Activated gamma-delta T cell (primary cell): ENCODE measurements around the gene FOXP1.

Source experiments
- DNase-seq: peaks from one replicate; lab custom pipeline; 2025; lab: John Stamatoyannopoulos, UW

Gene FOXP1

GRCh38 chr3:71057526-71057894 lies 526.0 kb downstream of the FOXP1 start:
- no peak for DNase-seq

GRCh38 chr3:71056327-71056726 lies 527.2 kb downstream of the FOXP1 start:
- no peak for DNase-seq

- no peak for DNase-seq
Observed at GRCh38 chr3:71055257-71056001, 528.1 kb downstream of the FOXP1 start.

- DNase-seq, result no peak
Observed at GRCh38 chr3:71054312-71054711, 529.2 kb downstream of the FOXP1 start.

- no peak for DNase-seq
Observed at GRCh38 chr3:71053495-71053894, 530.0 kb downstream of the FOXP1 start.

GRCh38 chr3:71052716-71053115 lies 530.8 kb downstream of the FOXP1 start:
- no peak for DNase-seq

GRCh38 chr3:71051893-71052687 lies 531.4 kb downstream of the FOXP1 start:
- DNase-seq, result no peak

- no peak for DNase-seq
Observed at GRCh38 chr3:71051259-71051595, 532.3 kb downstream of the FOXP1 start.

- DNase-seq, result no peak
Observed at GRCh38 chr3:71050538-71051258, 532.8 kb downstream of the FOXP1 start.

GRCh38 chr3:71050166-71050537 lies 533.4 kb downstream of the FOXP1 start:
- no peak for DNase-seq

- no peak for DNase-seq
Observed at GRCh38 chr3:71048948-71049347, 534.6 kb downstream of the FOXP1 start.

GRCh38 chr3:71047616-71048531 lies 535.7 kb downstream of the FOXP1 start:
- DNase-seq, result no peak

GRCh38 chr3:71046791-71047190 lies 536.7 kb downstream of the FOXP1 start:
- no peak for DNase-seq

- no peak for DNase-seq
Observed at GRCh38 chr3:71045917-71046282, 537.6 kb downstream of the FOXP1 start.

GRCh38 chr3:71045212-71045916 lies 538.2 kb downstream of the FOXP1 start:
- DNase-seq, result no peak

- DNase-seq, result no peak
Observed at GRCh38 chr3:71042759-71043158, 540.8 kb downstream of the FOXP1 start.

- DNase-seq, result no peak
Observed at GRCh38 chr3:71041371-71041770, 542.2 kb downstream of the FOXP1 start.

- no peak for DNase-seq
Observed at GRCh38 chr3:71039332-71039731, 544.2 kb downstream of the FOXP1 start.

- DNase-seq, result no peak
Observed at GRCh38 chr3:71037775-71038174, 545.8 kb downstream of the FOXP1 start.

- no peak for DNase-seq
Observed at GRCh38 chr3:71035886-71036285, 547.6 kb downstream of the FOXP1 start.

- DNase-seq, result no peak
Observed at GRCh38 chr3:71035314-71035713, 548.2 kb downstream of the FOXP1 start.
